ENCODE measurements around the gene PTPN12.
A peak's percentile ranks its signal among the peaks of the same experiment; 100 is the strongest.
"Not testable (repeated sequence)": the region's sequence is repeated elsewhere in the genome, so short reads cannot be mapped to it uniquely, and the experiment has no call there.

The PTPN12 gene

GRCh38 chr7:77537136-77537777, at the start of gene PTPN12:
Gene PTPN12 (plus strand): TSS chr7:77537295. CDS start chr7:77537547, 252 bp downstream.
- DNase-seq, result peak; percentile 47 to 49

GRCh38 chr7:77488986-77489385, 48.1 kb upstream of the PTPN12 start:
- DNase-seq, result no peak

- DNase-seq, result no peak
Observed at GRCh38 chr7:77497079-77497478, 40.0 kb upstream of the PTPN12 start.

GRCh38 chr7:77498659-77499379, 38.3 kb upstream of the PTPN12 start:
- DNase-seq, result no peak

- DNase-seq, result no peak
Observed at GRCh38 chr7:77501192-77501515, 35.9 kb upstream of the PTPN12 start.

- no peak for DNase-seq
Observed at GRCh38 chr7:77504951-77505350, 32.1 kb upstream of the PTPN12 start.

GRCh38 chr7:77506899-77507298, 30.2 kb upstream of the PTPN12 start:
- DNase-seq, result no peak

GRCh38 chr7:77513002-77513670, 24.0 kb upstream of the PTPN12 start:
- not testable (repeated sequence) for DNase-seq

- no peak for DNase-seq
Observed at GRCh38 chr7:77516085-77516484, 21.0 kb upstream of the PTPN12 start.

GRCh38 chr7:77520261-77520660, 16.8 kb upstream of the PTPN12 start:
- no peak for DNase-seq

- DNase-seq, result not testable (repeated sequence)
Observed at GRCh38 chr7:77521537-77521936, 15.6 kb upstream of the PTPN12 start.

- no peak for DNase-seq
Observed at GRCh38 chr7:77524731-77525130, 12.4 kb upstream of the PTPN12 start.

- DNase-seq, result no peak
Observed at GRCh38 chr7:77525231-77525630, 11.9 kb upstream of the PTPN12 start.

- DNase-seq, result no peak
Observed at GRCh38 chr7:77528368-77528767, 8.7 kb upstream of the PTPN12 start.

GRCh38 chr7:77529279-77529678, 7.8 kb upstream of the PTPN12 start:
- no peak for DNase-seq

- DNase-seq, result peak; percentile 24 to 26
Observed at GRCh38 chr7:77531038-77531437, 6.1 kb upstream of the PTPN12 start.

- DNase-seq, result no peak
Observed at GRCh38 chr7:77532247-77532646, 4.8 kb upstream of the PTPN12 start.

GRCh38 chr7:77532732-77533131, 4.4 kb upstream of the PTPN12 start:
- DNase-seq, result not testable (repeated sequence)

- DNase-seq, result not testable (repeated sequence)
Observed at GRCh38 chr7:77534046-77534445, 3.0 kb upstream of the PTPN12 start.

- no peak for DNase-seq
Observed at GRCh38 chr7:77536017-77536412, 1.1 kb upstream of the PTPN12 start.

GRCh38 chr7:77536413-77537135, 521 bp upstream of the PTPN12 start:
- peak; percentile 86 to 92 for DNase-seq

GRCh38 chr7:77537778-77538280, 734 bp downstream of the PTPN12 start:
- peak; percentile 21 to 28 for DNase-seq

Data from Kasumi-1 (cell line).